Measurements from ENCODE around the gene PLA2G3.

- no peak for TF ChIP-seq CTCF (conservative IDR thresholded peaks at IDR 0.05; ENCODE audit: low read depth, low read length)
- TF ChIP-seq EZH2 (IDR thresholded peaks at IDR 0.05; ENCODE audit: borderline replicate concordance, low read depth, low read length, poor library complexity, severe bottlenecking) = no peak
These were observed 33.3 kb upstream of the PLA2G3 start for GRCh38 chr22:31173386-31174145.
